ENCODE measurements around the gene IMP3. TPM values are rescaled to one million over a fixed set of nuclear protein-coding genes. Genes with fewer than 3 reads are reported as not detected.
"Not testable (repeated sequence)": the region's sequence is repeated elsewhere in the genome, so short reads cannot be mapped to it uniquely, and the experiment has no call there.

The IMP3 gene
- total RNA-seq, 1 experiment from 2014 or later = 58.0 TPM

GRCh38 chr15:75639191-75639708, 774 bp downstream of the IMP3 start:
- intact Hi-C loops (cut with micrococcal nuclease) = loop anchor here (5.0 kb wide), 1 partner anchor 163 kb away; no protein-coding TSS in a partner anchor
- CTCF ChIA-PET = interaction anchor here (1.6 to 4.6 kb wide), 13 partner anchors 12 to 271 kb away, joined by 3 to 37 read pairs (median 7); partner anchors contain the start of genes MAN2C1 and SNUPN
- peaks cover 33% of the 10 kb centered on the region for H3K36me3 Mint-ChIP-seq (ENCODE audit: insufficient read depth, unreplicated experiment)
- POLR2A ChIA-PET = interaction anchor here (0.6 to 6.3 kb wide), 28 partner anchors 8 to 271 kb away, joined by 3 to 182 read pairs (median 8); partner anchors contain the start of genes FBXO22, MAN2C1, PTPN9 and SIN3A
- H3K4me3 Mint-ChIP-seq (ENCODE audit: unreplicated experiment) = peak overlapping the region; percentile 87
- peak overlapping the region; percentile 70 for H3K27ac Mint-ChIP-seq (ENCODE audit: low read depth, unreplicated experiment)
- TF ChIP-seq CTCF (IDR thresholded peaks at IDR 0.05; ENCODE audit: unreplicated experiment) = no peak
- no peaks in the 10 kb centered on the region for H3K27me3 Mint-ChIP-seq (ENCODE audit: insufficient read depth, unreplicated experiment)
- no peaks in the 10 kb centered on the region for H3K9me3 Mint-ChIP-seq (ENCODE audit: unreplicated experiment)
- no peak for DNase-seq (ENCODE audit: unreplicated experiment)
- BruUV-seq (replicated peaks) = TSS peak; percentile 79
- peaks cover 18% of the 10 kb centered on the region for H3K4me1 Mint-ChIP-seq (ENCODE audit: insufficient read depth, unreplicated experiment)

GRCh38 chr15:75637245-75638009, 2.6 kb downstream of the IMP3 start:
- POLR2A ChIA-PET = interaction anchor here (0.9 to 6.3 kb wide), 16 partner anchors 10 to 285 kb away, joined by 3 to 182 read pairs (median 26); partner anchors contain the start of genes MAN2C1, PTPN9, SIN3A and SNUPN
- no peaks in the 10 kb centered on the region for H3K9me3 Mint-ChIP-seq (ENCODE audit: unreplicated experiment)
- no peaks in the 10 kb centered on the region for H3K27me3 Mint-ChIP-seq (ENCODE audit: insufficient read depth, unreplicated experiment)
- H3K4me1 Mint-ChIP-seq (ENCODE audit: insufficient read depth, unreplicated experiment) = peaks cover 18% of the 10 kb centered on the region
- H3K4me3 Mint-ChIP-seq (ENCODE audit: unreplicated experiment) = peak overlapping the region; percentile 87
- DNase-seq (ENCODE audit: unreplicated experiment) = no peak
- intact Hi-C loops (cut with micrococcal nuclease) = loop anchor here (1.0 to 5.0 kb wide), 3 partner anchors 46 to 165 kb away; no protein-coding TSS in a partner anchor
- no peak for TF ChIP-seq CTCF (IDR thresholded peaks at IDR 0.05; ENCODE audit: unreplicated experiment)
- H3K36me3 Mint-ChIP-seq (ENCODE audit: insufficient read depth, unreplicated experiment) = peaks cover 33% of the 10 kb centered on the region
- no TSS peak for BruUV-seq (replicated peaks)
- no peak overlapping the region for H3K27ac Mint-ChIP-seq (ENCODE audit: low read depth, unreplicated experiment)
- CTCF ChIA-PET = interaction anchor here (0.8 to 4.6 kb wide), 12 partner anchors 11 to 269 kb away, joined by 3 to 37 read pairs (median 8); partner anchors contain the start of genes MAN2C1 and SNUPN

GRCh38 chr15:75636026-75636425, 4.0 kb downstream of the IMP3 start:
- Mint-ChIP-seq H3K4me1 (ENCODE audit: insufficient read depth, unreplicated experiment) (peaks cover 18% of the 10 kb centered on the region), H3K4me3 (ENCODE audit: unreplicated experiment) (no peak overlapping the region), H3K36me3 (ENCODE audit: insufficient read depth, unreplicated experiment) (peaks cover 26% of the 10 kb centered on the region), H3K27ac (ENCODE audit: low read depth, unreplicated experiment) (no peak overlapping the region), H3K27me3 (ENCODE audit: insufficient read depth, unreplicated experiment) (no peaks in the 10 kb centered on the region), H3K9me3 (ENCODE audit: unreplicated experiment) (no peaks in the 10 kb centered on the region)
- intact Hi-C loops (cut with micrococcal nuclease) = loop anchor here (5.0 kb wide), 1 partner anchor 166 kb away; no protein-coding TSS in a partner anchor
- no peak for DNase-seq (ENCODE audit: unreplicated experiment)
- ChIA-PET POLR2A (interaction anchor here (0.9 to 6.3 kb wide), 4 partner anchors 8 to 183 kb away, joined by 6 to 182 read pairs (median 9); partner anchors contain the start of genes SIN3A and SNX33), CTCF (interaction anchor here (0.8 to 2.1 kb wide), 4 partner anchors 11 to 176 kb away, joined by 4 to 7 read pairs (median 4); no protein-coding TSS in a partner anchor)
- no TSS peak for BruUV-seq (replicated peaks)
- TF ChIP-seq CTCF (IDR thresholded peaks at IDR 0.05; ENCODE audit: unreplicated experiment) = no peak

- H3K27ac Mint-ChIP-seq (ENCODE audit: low read depth, unreplicated experiment); CTCF ChIA-PET; H3K9me3 Mint-ChIP-seq (ENCODE audit: unreplicated experiment); DNase-seq (ENCODE audit: unreplicated experiment); H3K27me3 Mint-ChIP-seq (ENCODE audit: insufficient read depth, unreplicated experiment); BruUV-seq (replicated peaks); H3K4me3 Mint-ChIP-seq (ENCODE audit: unreplicated experiment); intact Hi-C loops (cut with micrococcal nuclease): not testable (repeated sequence)
- Mint-ChIP-seq H3K4me1 (ENCODE audit: insufficient read depth, unreplicated experiment) (peaks cover 18% of the 10 kb centered on the region), H3K36me3 (ENCODE audit: insufficient read depth, unreplicated experiment) (peaks cover 25% of the 10 kb centered on the region)
- POLR2A ChIA-PET = interaction anchor here (0.7 to 2.8 kb wide), 5 partner anchors 8 to 305 kb away, joined by 3 to 12 read pairs (median 3); partner anchors contain the start of genes MAN2C1, SNUPN and SNX33
These were observed 6.1 kb downstream of the IMP3 start for GRCh38 chr15:75633922-75634321.
